Activated naive CD8-positive, alpha-beta T cell (primary cell): ENCODE measurements around the gene CDH13.

Experiments
- H3K27ac Mint-ChIP-seq: one replicate; pipeline ENCODE4 v1.8.0; 2021; ENCODE audit warnings: mixed read lengths
- H3K27me3 Mint-ChIP-seq: one replicate; pipeline ENCODE4 v1.8.0; 2021; ENCODE audit warnings: mixed read lengths
- H3K36me3 Mint-ChIP-seq: one replicate; pipeline ENCODE4 v1.8.0; 2021; ENCODE audit warnings: mixed read lengths
- H3K4me1 Mint-ChIP-seq: one replicate; pipeline ENCODE4 v1.8.0; 2021; ENCODE audit warnings: low read depth, mixed read lengths
- H3K4me3 Mint-ChIP-seq: one replicate; pipeline ENCODE4 v1.8.0; 2021; ENCODE audit warnings: mild to moderate bottlenecking, mixed read lengths
- H3K9me3 Mint-ChIP-seq: one replicate; pipeline ENCODE4 v1.8.0; 2021; ENCODE audit warnings: low read depth, mixed read lengths

CDH13 gene

DNA sequence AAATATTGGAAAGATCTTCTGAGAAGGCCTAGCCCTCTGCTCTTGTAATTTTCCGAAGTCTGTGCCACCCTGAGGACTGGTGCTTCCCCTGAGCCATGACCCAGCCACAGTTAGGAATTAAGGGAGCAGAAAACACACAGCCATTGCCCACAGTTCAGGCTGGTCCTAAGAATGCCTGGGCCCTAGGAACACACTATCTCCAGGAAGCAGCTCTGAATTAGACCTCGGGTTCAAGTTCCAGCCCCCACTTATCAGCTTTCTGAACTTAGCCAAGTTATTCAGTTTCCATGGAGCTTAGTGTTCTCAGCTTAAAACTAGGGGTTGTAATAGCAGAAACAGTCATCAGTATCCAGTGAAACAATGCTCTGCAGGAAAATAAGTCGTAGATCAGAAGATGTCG lies 56.0 kb downstream of the CDH13 start:
- H3K27ac Mint-ChIP-seq = no peak overlapping the region
- H3K27me3 Mint-ChIP-seq = no peaks in the 10 kb centered on the region
- H3K4me3 Mint-ChIP-seq = no peak overlapping the region
- no peaks in the 10 kb centered on the region for H3K4me1 Mint-ChIP-seq
- H3K36me3 Mint-ChIP-seq = peaks cover 3% of the 10 kb centered on the region
- no peaks in the 10 kb centered on the region for H3K9me3 Mint-ChIP-seq

GRCh38 chr16:82684256-82684655 lies 57.5 kb downstream of the CDH13 start:
- Mint-ChIP-seq H3K36me3 (peaks cover 3% of the 10 kb centered on the region), H3K27me3 (no peaks in the 10 kb centered on the region), H3K27ac (no peak overlapping the region), H3K4me1 (no peaks in the 10 kb centered on the region), H3K4me3 (no peak overlapping the region), H3K9me3 (no peaks in the 10 kb centered on the region)

- Mint-ChIP-seq H3K27me3 (no peaks in the 10 kb centered on the region), H3K27ac (no peak overlapping the region), H3K4me3 (no peak overlapping the region), H3K9me3 (no peaks in the 10 kb centered on the region), H3K4me1 (no peaks in the 10 kb centered on the region), H3K36me3 (peaks cover 3% of the 10 kb centered on the region)
Measured at GRCh38 chr16:82685526-82685925, 58.8 kb downstream of the CDH13 start.

- no peaks in the 10 kb centered on the region for H3K4me1 Mint-ChIP-seq
- no peak overlapping the region for H3K27ac Mint-ChIP-seq
- H3K27me3 Mint-ChIP-seq = peaks cover 4% of the 10 kb centered on the region
- no peaks in the 10 kb centered on the region for H3K9me3 Mint-ChIP-seq
- H3K36me3 Mint-ChIP-seq = no peaks in the 10 kb centered on the region
- H3K4me3 Mint-ChIP-seq = no peak overlapping the region
Measured at GRCh38 chr16:82694239-82694874, 67.6 kb downstream of the CDH13 start.

- no peak overlapping the region for H3K27ac Mint-ChIP-seq
- no peak overlapping the region for H3K4me3 Mint-ChIP-seq
- no peaks in the 10 kb centered on the region for H3K36me3 Mint-ChIP-seq
- peaks cover 4% of the 10 kb centered on the region for H3K27me3 Mint-ChIP-seq
- H3K9me3 Mint-ChIP-seq = no peaks in the 10 kb centered on the region
- H3K4me1 Mint-ChIP-seq = peaks cover 2% of the 10 kb centered on the region
Measured at GRCh38 chr16:82695806-82696205, 69.0 kb downstream of the CDH13 start.

DNA sequence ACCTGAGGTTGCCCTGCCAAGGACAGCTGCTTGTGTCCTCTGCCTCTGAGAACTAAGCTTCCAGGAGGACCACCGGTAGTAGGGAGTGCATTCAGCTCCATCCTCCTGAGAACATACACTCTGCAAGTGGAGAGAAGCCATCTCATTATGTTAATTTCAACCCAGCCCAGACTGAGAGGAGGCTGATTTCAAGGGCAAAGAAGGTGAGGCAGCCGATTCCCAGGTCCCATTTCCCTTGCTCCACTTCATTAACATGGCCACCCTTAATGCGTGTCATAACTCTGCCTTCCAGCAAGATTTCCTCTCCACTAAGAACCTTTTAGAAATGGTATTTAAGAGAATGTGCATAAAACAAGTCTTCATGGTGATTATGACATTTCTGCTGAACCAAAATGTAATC lies 72.5 kb downstream of the CDH13 start:
- no peaks in the 10 kb centered on the region for H3K9me3 Mint-ChIP-seq
- H3K27me3 Mint-ChIP-seq = peaks cover 4% of the 10 kb centered on the region
- no peak overlapping the region for H3K27ac Mint-ChIP-seq
- H3K4me3 Mint-ChIP-seq = no peak overlapping the region
- H3K36me3 Mint-ChIP-seq = no peaks in the 10 kb centered on the region
- H3K4me1 Mint-ChIP-seq = peaks cover 6% of the 10 kb centered on the region

- peaks cover 4% of the 10 kb centered on the region for H3K27me3 Mint-ChIP-seq
- H3K27ac Mint-ChIP-seq = no peak overlapping the region
- no peaks in the 10 kb centered on the region for H3K9me3 Mint-ChIP-seq
- no peaks in the 10 kb centered on the region for H3K36me3 Mint-ChIP-seq
- peaks cover 6% of the 10 kb centered on the region for H3K4me1 Mint-ChIP-seq
- no peak overlapping the region for H3K4me3 Mint-ChIP-seq
Measured at GRCh38 chr16:82699711-82700495, 73.1 kb downstream of the CDH13 start.

GRCh38 chr16:82700541-82701235 lies 73.9 kb downstream of the CDH13 start:
- peaks cover 6% of the 10 kb centered on the region for H3K4me1 Mint-ChIP-seq
- H3K9me3 Mint-ChIP-seq = no peaks in the 10 kb centered on the region
- no peak overlapping the region for H3K4me3 Mint-ChIP-seq
- H3K27ac Mint-ChIP-seq = no peak overlapping the region
- no peaks in the 10 kb centered on the region for H3K36me3 Mint-ChIP-seq
- H3K27me3 Mint-ChIP-seq = peaks cover 4% of the 10 kb centered on the region

- Mint-ChIP-seq H3K9me3 (no peaks in the 10 kb centered on the region), H3K4me3 (no peak overlapping the region), H3K27ac (no peak overlapping the region), H3K36me3 (no peaks in the 10 kb centered on the region), H3K27me3 (peaks cover 6% of the 10 kb centered on the region), H3K4me1 (peaks cover 6% of the 10 kb centered on the region)
Measured at GRCh38 chr16:82701442-82701955, 74.7 kb downstream of the CDH13 start.

DNA sequence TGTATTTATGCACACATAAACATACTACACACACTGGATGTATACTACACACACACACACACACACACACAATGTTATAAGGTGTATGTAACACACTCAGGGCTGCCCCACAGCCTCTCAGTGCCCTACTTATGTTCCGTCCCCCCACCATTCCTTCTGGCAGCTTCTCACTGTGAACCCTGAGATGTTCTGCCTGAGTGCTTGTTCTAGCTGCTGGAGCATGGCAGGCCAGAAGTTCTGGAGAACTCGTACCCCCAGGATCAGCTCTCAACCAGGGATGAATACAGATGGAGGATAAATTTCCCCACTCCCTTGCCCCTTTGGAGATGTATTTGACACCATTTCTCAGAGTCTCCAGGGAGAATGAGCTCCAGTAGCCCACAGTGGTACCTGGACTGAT lies 76.4 kb downstream of the CDH13 start:
- Mint-ChIP-seq H3K27me3 (peaks cover 4% of the 10 kb centered on the region), H3K9me3 (no peaks in the 10 kb centered on the region), H3K4me3 (no peak overlapping the region), H3K36me3 (no peaks in the 10 kb centered on the region), H3K27ac (no peak overlapping the region), H3K4me1 (peaks cover 6% of the 10 kb centered on the region)

DNA sequence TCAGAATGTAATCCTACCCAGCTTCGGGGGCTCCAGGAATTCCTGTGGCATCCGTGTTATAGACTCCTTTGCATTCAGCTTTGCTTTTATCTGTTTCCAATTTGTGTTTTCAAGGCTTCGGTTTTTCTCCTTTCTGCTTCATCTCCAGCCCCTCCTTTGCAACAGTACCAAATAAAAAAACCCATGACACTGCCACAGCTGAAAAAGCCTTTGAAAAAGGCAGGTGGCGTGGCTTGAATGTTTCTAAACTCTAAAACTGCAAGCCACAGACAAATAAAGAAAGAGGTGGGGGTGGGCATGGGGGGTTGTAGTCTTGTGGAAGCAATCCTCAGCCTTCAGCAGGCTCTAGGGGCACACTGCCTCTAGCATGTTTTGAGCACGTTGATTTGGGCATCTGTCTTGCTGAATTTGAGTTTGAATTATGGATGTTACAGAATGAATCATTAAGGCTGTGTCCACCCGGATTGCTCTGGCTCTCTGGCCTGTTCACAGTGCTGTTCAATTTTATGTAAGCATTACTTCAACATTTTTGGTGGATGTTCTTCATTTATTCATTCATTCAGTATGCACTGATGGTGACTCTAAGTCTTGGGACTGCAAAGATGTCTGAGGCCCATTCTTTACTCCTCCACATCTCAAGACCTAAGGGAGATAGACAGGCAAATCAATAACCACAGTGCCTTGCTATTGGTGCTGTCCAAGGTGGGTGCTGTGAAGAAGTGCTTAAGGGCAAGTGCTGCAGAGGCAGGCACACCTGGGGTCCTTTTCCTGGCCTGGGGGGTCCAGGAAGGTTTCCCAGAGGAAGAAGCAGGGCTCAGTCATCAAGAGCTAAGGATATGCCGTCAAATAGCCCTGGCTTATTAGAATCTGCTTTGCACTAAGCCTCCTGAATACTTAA lies 77.4 kb downstream of the CDH13 start:
- Mint-ChIP-seq H3K9me3 (no peaks in the 10 kb centered on the region), H3K27ac (no peak overlapping the region), H3K27me3 (peaks cover 2% of the 10 kb centered on the region), H3K4me3 (no peak overlapping the region), H3K4me1 (peaks cover 6% of the 10 kb centered on the region), H3K36me3 (no peaks in the 10 kb centered on the region)

- H3K27ac Mint-ChIP-seq = no peak overlapping the region
Measured at GRCh38 chr16:82709987-82710386, 83.2 kb downstream of the CDH13 start.

GRCh38 chr16:82713778-82714177 lies 87.0 kb downstream of the CDH13 start:
- H3K27ac Mint-ChIP-seq = no peak overlapping the region
- H3K27me3 Mint-ChIP-seq = no peaks in the 10 kb centered on the region
- no peaks in the 10 kb centered on the region for H3K9me3 Mint-ChIP-seq
- H3K4me1 Mint-ChIP-seq = no peaks in the 10 kb centered on the region
- no peaks in the 10 kb centered on the region for H3K36me3 Mint-ChIP-seq
- H3K4me3 Mint-ChIP-seq = no peak overlapping the region

More at GRCh38 chr16:82709987-82710386, 83.2 kb downstream of the CDH13 start:
- Mint-ChIP-seq H3K4me3 (no peak overlapping the region), H3K4me1 (no peaks in the 10 kb centered on the region), H3K27me3 (peaks cover 2% of the 10 kb centered on the region), H3K36me3 (no peaks in the 10 kb centered on the region), H3K9me3 (no peaks in the 10 kb centered on the region)

DNA sequence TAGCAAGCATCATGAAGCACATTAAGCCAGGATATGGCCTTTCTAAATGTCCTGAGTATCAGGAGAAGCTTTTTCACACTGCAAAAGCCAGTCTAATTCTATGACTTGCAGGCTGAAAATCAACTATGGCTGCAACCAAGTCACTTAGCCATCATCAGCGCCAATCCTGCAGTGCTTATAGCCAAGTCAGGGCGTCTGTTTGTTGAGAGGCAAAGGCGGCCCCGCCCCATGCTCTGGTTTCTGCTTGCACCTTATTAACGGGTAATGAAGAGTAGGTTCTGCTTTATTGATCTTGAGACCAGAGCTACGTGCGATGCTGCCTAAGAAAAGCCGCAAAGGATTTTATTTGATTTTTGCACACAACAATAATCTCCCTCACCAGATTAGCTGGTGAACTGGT lies 88.4 kb downstream of the CDH13 start:
- Mint-ChIP-seq H3K4me1 (no peaks in the 10 kb centered on the region), H3K9me3 (no peaks in the 10 kb centered on the region), H3K27ac (no peak overlapping the region), H3K27me3 (no peaks in the 10 kb centered on the region), H3K36me3 (no peaks in the 10 kb centered on the region), H3K4me3 (no peak overlapping the region)
